Cardiac fibroblast (primary cell): ENCODE measurements around the gene NDFIP2.

Experiments
- DNase-seq, 2 donors: peaks; one replicate each; pipeline versions ENCODE4 v3.0.0 to v3.0.0-alpha.2; 2010; ENCODE audit warnings: low read depth in 2 of 2
- H3K4me3 ChIP-seq, 2 donors: replicated peaks in 1 of 2; 1 replicate in 1 of 2; 2 replicates in 1 of 2; pipeline ENCODE4 v1.5.1; 2011; ENCODE audit warnings: low read depth in 2 of 2, low read length in 2 of 2, mild to moderate bottlenecking in 2 of 2, moderate library complexity in 1 of 2
- TF ChIP-seq, protein P1 (sequence below): IDR thresholded peaks from one replicate; pipeline ENCODE4 v1.5.1; 2011; ENCODE audit warnings: low read depth, mild to moderate bottlenecking, low read length, inconsistent platforms

The NDFIP2 gene

DNA sequence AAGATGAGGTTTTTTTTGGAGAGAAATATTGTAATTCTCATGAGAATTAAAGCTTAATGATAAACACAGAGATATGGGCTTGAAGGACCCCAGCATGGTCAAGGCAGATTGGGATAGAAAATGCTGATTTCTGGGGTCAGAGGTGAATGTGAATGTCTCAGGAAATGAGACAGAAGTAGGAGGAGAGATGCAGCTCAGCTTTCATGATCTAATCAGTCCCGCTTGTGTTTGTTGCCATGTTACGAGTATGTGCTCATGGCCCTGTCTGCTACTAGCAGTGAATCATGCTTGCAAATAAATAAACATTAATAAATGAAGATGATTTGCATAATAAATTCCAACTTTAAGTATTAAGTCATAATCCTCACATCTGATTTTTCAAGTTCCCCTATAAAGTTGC is 23.0 kb upstream of the NDFIP2 start:
- DNase-seq: peak; percentile 70 to 89

GRCh38 chr13:79458436-79458835 is 22.5 kb upstream of the NDFIP2 start:
- peak in 1 of 2 donors; percentile 22 for DNase-seq

More for the DNA sequence above, 23.0 kb upstream of the NDFIP2 start:
- TF ChIP-seq, protein P1, sequence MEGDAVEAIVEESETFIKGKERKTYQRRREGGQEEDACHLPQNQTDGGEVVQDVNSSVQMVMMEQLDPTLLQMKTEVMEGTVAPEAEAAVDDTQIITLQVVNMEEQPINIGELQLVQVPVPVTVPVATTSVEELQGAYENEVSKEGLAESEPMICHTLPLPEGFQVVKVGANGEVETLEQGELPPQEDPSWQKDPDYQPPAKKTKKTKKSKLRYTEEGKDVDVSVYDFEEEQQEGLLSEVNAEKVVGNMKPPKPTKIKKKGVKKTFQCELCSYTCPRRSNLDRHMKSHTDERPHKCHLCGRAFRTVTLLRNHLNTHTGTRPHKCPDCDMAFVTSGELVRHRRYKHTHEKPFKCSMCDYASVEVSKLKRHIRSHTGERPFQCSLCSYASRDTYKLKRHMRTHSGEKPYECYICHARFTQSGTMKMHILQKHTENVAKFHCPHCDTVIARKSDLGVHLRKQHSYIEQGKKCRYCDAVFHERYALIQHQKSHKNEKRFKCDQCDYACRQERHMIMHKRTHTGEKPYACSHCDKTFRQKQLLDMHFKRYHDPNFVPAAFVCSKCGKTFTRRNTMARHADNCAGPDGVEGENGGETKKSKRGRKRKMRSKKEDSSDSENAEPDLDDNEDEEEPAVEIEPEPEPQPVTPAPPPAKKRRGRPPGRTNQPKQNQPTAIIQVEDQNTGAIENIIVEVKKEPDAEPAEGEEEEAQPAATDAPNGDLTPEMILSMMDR: no peak
- H3K4me3 ChIP-seq: no peak overlapping the region

DNA sequence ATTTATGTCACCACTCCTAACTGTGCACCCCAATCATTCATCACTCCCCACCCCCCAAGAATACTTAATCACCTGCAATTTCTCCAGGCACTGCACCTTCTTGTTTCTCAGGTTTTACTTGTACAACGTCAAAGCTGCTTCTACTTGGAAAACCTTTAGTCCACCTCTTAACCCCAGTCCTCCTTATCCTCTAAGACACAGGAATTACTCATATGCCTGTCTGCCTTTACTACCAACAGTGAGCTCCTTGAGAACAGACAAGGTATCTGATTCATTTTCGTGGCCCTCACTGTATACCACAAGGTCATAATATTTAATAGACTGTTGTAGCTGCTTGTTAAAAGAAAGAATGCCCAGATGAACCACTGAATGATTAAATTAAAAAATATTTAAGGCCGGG is 21.0 kb upstream of the NDFIP2 start:
- TF ChIP-seq, protein P1: no peak
- H3K4me3 ChIP-seq: no peak overlapping the region
- no peak for DNase-seq

More at GRCh38 chr13:79458436-79458835, 22.5 kb upstream of the NDFIP2 start:
- H3K4me3 ChIP-seq: no peak overlapping the region
- TF ChIP-seq, protein P1: no peak

DNA sequence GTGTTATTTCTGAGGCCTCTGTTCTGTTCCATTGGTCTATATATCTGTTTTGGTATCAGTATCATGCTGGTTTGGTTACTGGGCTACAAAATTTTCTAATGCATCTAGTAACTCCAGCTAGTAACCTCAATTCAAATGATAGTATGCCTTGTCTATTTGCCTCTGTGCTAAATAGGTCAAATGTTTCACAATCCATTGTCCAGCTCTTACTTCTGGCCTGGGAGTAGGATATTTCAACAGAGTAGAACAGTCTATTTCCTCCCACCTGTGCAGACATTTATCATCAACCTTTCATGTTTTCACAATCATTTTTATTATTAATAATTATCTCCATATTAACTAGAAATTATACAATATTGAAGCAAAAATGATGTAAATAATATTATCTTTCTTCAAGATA is 18.1 kb upstream of the NDFIP2 start:
- TF ChIP-seq, protein P1: no peak
- no peak overlapping the region for H3K4me3 ChIP-seq
- DNase-seq: no peak

- H3K4me3 ChIP-seq: no peak overlapping the region
- TF ChIP-seq, protein P1: no peak
- no peak for DNase-seq
Observed at GRCh38 chr13:79463604-79464003, 17.4 kb upstream of the NDFIP2 start.

DNA sequence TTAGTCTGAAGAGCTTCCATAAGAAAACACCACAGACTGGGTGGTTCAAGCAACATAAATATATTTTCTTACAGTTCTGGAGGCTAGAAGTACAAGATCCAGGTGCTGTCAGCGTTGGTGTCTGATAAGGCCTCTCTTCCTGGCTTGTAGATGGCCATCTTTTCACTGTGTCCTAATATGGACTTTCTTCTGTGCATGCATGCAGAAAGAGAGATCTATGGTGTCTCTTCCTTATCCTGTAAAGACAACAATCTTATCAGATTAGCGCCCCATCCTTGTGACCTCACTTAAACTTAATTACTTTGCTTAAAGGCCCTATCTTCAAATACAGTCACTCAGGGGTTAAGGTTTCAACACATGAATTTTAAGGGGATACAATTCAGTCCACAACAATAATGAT is 14.1 kb upstream of the NDFIP2 start:
- no peak for DNase-seq
- TF ChIP-seq, protein P1: no peak
- no peak overlapping the region for H3K4me3 ChIP-seq

DNA sequence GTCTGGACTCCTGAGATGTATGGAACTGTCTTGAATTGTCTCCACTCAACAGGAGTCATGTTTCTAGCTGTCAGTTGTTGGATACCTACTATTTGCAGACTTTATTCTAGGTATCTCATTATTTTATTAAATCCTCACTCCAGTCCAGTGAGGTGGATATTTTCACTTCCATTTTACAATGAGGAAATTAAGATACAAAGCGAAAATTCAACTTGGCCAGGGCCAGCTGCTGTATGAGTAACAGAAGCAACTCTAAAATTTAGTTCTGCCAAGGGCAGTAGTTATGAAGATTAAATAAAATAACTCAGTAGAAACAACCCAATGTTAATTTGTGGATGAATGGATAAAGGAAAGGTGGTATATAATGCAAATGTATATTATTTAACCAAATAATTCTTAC is 12.6 kb upstream of the NDFIP2 start:
- no peak overlapping the region for H3K4me3 ChIP-seq
- no peak for DNase-seq
- TF ChIP-seq, protein P1: no peak
